GM10266 (cell line): Measurements from ENCODE around the gene SURF1.

ENCODE experiments used
- DNase-seq: peaks from one replicate; pipeline ENCODE4 v3.0.0; 2012; ENCODE audit errors: extremely low spot score
- TF ChIP-seq, protein P1 (sequence below): IDR thresholded peaks from 2 replicates; pipeline ENCODE4 v1.5.1; 2012; ENCODE audit warnings: mild to moderate bottlenecking, low read depth; ENCODE audit not compliant: control insufficient read depth, insufficient read depth; ENCODE audit errors: missing control alignments

The SURF1 gene

DNA sequence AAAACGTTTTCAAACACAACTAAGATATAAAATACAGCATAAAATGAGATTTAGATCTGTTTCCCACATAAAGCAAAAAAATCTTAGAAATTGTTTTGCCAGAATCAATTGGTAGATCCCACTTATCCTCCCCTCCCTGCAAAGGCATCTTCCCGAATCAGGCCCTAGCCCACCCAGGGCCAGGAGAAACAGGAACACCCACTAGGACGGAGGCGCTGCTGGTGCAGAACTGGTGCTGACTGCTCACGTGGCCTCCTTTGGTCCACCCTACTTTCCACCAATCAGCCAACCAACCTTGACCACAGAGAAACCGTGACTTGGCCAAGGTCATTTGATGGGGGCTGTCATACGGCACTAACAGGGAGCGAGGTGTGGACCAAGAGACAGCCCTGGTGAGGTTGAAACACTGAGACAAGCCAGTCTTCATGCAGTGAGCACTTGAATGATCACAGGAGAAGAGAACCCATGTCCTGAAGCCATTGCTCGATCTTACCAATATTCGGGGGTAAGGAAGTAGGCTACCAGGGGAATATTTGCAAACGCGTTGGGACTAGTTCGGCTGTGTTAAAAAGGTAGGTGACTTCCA, 5.3 kb upstream of the SURF1 start:
- TF ChIP-seq, protein P1, sequence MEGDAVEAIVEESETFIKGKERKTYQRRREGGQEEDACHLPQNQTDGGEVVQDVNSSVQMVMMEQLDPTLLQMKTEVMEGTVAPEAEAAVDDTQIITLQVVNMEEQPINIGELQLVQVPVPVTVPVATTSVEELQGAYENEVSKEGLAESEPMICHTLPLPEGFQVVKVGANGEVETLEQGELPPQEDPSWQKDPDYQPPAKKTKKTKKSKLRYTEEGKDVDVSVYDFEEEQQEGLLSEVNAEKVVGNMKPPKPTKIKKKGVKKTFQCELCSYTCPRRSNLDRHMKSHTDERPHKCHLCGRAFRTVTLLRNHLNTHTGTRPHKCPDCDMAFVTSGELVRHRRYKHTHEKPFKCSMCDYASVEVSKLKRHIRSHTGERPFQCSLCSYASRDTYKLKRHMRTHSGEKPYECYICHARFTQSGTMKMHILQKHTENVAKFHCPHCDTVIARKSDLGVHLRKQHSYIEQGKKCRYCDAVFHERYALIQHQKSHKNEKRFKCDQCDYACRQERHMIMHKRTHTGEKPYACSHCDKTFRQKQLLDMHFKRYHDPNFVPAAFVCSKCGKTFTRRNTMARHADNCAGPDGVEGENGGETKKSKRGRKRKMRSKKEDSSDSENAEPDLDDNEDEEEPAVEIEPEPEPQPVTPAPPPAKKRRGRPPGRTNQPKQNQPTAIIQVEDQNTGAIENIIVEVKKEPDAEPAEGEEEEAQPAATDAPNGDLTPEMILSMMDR = no peak

DNA sequence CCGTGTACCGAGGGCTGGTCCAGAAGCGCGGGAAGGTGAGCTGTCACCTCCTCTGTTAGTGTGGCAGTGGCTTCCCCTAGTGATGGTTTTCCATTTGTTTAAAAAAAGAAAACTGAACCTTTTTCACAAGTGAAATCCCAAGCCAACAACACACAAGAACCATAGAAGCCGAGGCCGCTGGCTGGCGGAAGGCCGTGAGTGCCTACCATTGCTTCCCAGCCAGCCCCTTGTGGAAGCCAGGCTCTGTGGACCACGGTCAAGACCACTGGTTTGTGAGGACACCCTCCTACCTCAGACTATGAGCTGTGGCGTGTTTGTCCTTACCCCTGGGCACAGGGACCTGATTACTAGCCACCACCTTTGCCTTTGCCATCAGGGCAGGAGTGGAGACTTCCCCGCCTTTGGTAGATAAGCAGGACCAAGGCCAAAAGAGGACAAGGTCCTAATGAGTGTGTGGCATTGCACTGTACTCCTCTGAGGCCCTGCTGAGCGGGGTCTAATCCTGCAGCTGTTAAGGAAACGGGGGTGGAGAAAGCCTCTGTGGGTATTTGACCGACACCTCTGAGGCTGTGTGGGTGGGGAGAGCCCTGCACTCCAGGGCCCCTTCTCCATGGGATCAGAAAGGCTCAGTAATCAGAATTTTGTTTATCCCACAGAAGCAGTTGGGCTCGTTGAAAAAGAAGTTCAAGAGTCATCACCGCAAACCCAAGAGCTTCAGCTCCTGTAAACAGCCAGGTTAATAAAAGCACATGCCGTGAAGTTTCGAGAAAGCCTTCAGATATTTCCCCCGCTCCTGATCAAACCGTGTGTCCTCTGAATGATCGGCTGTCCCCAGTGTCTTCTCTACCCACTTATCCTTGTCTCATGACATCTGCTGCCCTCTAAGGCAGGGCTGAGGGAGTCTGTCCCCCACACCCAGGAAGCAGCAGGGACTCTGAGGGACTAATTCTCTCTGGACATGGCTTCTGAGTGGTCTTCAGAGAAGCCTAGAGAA, 4.4 kb upstream of the SURF1 start:
- TF ChIP-seq, protein P1 = no peak
- no peak for DNase-seq

More for the DNA sequence above, 5.3 kb upstream of the SURF1 start:
- no peak for DNase-seq

DNA sequence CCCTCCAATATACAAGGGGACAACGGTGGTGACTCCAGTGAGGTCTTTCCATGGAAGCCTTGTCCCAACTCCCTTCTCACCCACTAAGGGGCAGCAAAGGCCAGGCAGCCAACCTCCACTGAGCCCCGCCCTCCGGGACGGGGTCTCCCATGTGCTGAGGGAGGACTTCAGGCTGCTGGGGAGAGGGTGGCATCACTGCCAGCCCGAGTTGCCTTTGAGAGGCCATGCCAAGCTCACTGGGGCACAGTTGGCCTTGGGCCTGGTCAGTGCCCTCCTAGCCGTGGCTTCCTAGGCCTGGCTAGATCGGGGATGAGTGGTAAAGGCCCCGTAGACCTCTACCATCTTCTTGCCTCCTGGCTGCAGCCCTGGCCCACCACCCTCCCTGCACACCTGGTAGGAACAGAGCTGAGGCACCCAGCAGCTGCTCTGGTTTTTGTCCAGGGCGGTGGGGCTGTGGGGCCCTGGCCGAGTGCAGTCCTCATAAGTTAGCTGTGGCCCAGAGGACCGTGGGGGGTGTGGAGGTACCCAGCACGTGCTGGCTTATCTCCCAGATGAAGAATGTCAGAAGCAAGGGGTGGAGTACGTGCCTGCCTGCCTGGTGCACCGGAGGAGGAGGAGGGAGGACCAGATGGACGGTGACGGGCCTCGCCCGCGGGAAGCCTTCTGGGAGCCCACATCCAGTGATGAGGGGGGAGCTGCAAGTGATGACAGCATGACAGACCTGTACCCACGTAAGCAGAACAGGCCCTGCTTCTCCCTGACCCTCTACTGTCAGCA, 3.3 kb upstream of the SURF1 start:
- DNase-seq = no peak
- TF ChIP-seq, protein P1 = peak; percentile 26

DNA sequence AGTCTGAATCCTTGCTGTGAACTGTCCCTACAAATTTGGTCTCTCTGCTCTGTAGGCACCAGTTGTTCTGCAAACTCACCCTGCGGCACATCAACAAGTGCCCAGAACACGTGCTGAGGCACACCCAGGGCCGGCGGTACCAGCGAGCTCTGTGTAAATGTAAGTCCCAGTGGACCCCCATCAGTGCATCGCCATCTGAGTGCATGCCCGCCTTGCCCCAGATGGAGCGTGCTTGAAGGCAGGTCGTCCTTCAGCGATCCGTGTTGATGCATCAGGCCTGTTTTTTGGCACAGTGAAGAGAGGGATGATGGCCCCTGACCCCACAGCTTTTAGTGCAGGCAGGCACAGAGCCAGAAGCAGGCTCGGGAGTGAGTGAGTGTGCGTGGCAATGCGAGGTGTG, 1.4 kb upstream of the SURF1 start:
- no peak for DNase-seq
- TF ChIP-seq, protein P1 = no peak

DNA sequence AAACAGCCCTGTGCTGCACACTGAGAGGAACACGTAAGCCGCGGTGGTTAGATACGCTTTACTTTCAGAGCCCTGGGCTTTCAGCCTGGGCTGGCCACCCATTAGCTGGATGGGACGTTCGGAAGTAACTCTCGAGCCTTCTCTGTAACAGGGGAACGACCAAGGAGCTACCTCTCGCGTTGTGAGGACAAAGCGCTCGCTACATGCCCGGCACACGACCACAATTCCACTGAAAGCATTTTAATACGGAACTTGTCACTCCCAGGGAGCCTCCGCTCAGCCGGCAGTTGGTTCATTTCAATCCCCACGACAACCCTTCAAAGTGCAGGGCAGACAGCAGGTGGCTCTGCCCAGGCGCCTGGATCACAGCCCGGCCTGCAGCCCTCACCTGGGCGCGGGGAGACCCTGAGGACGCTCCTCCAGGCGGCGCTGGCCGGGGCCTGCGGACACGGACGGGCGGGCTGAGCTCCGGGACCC, 368 bp downstream of the SURF1 start:
- TF ChIP-seq, protein P1 = no peak
- no peak for DNase-seq

DNA sequence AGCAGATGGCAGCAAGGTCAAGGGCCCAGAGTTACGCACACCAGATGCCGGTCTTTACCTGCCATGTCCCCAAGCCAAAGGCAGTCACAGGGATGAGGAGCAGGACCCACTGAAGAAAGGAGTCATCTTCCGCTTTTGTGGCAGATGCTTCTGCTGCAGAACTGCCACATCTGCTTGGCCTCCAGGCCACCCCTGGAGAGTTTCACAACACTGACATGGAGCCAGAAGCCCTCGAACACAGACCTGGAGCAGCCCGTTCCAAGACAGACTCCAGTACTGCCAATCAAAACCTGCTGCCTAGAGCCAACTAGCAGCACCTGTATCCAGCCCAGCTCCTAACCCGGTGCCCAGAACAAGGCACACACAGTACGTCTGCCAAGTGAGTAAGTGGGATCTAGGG, 1.5 kb downstream of the SURF1 start:
- TF ChIP-seq, protein P1 = no peak
- DNase-seq = no peak
